Measurements from ENCODE around the gene MAP7.

GRCh38 chr6:136403110-136403980, 146.9 kb downstream of the MAP7 start:
- TF ChIP-seq CTCF (conservative IDR thresholded peaks at IDR 0.05) (no peak), ZFX (IDR thresholded peaks at IDR 0.05) (no peak)
